HG03378 (cell line): ENCODE data around the gene HIGD1A.

Source experiments
- ATAC-seq: cut with Tn5 transposase; IDR thresholded peaks from one replicate; pipeline ENCODE4 v1.9.1; 2021; ENCODE audit warnings: mild to moderate bottlenecking, moderate library complexity; ENCODE audit not compliant: unreplicated experiment

HIGD1A gene

GRCh38 chr3:42801784-42802183 lies 2.5 kb downstream of the HIGD1A start:
- ATAC-seq: no peak

GRCh38 chr3:42801048-42801620 lies 3.2 kb downstream of the HIGD1A start:
- no peak for ATAC-seq

- ATAC-seq: no peak
Observed at GRCh38 chr3:42800251-42800650, 4.0 kb downstream of the HIGD1A start.

GRCh38 chr3:42799376-42799775 lies 4.9 kb downstream of the HIGD1A start:
- ATAC-seq: no peak

GRCh38 chr3:42796332-42796885 lies 7.9 kb downstream of the HIGD1A start:
- no peak for ATAC-seq

- ATAC-seq: no peak
Observed at GRCh38 chr3:42795621-42796181, 8.6 kb downstream of the HIGD1A start.

GRCh38 chr3:42790714-42791229 lies 13.5 kb downstream of the HIGD1A start:
- ATAC-seq: no peak

GRCh38 chr3:42786631-42787030 lies 17.7 kb downstream of the HIGD1A start:
- no peak for ATAC-seq

GRCh38 chr3:42786212-42786611 lies 18.1 kb downstream of the HIGD1A start:
- no peak for ATAC-seq

GRCh38 chr3:42780892-42781700 lies 23.2 kb downstream of the HIGD1A start:
- no peak for ATAC-seq

GRCh38 chr3:42780398-42780797 lies 23.9 kb downstream of the HIGD1A start:
- no peak for ATAC-seq

GRCh38 chr3:42778644-42779043 lies 25.6 kb downstream of the HIGD1A start:
- ATAC-seq: no peak

- ATAC-seq: no peak
Observed at GRCh38 chr3:42773409-42773751, 30.9 kb downstream of the HIGD1A start.

- peak; percentile 92 for ATAC-seq
Observed at GRCh38 chr3:42772670-42773408, 31.5 kb downstream of the HIGD1A start, which contains the start of gene CCDC13. TSS of gene CCDC13 (minus strand) at chr3:42773253. CDS start at chr3:42758345, 14,908 bp downstream.

GRCh38 chr3:42771271-42771670 lies 33.0 kb downstream of the HIGD1A start:
- no peak for ATAC-seq

GRCh38 chr3:42769477-42770131 lies 34.7 kb downstream of the HIGD1A start:
- ATAC-seq: no peak

- no peak for ATAC-seq
Observed at GRCh38 chr3:42764561-42765295, 39.6 kb downstream of the HIGD1A start.

GRCh38 chr3:42764115-42764514 lies 40.2 kb downstream of the HIGD1A start:
- no peak for ATAC-seq

- ATAC-seq: no peak
Observed at GRCh38 chr3:42763021-42763420, 41.3 kb downstream of the HIGD1A start.
